ENCODE measurements around the gene MAMDC4. TPM values are rescaled to one million over a fixed set of nuclear protein-coding genes. Genes with fewer than 3 reads are reported as not detected.

Gene MAMDC4
- total and polyA plus RNA-seq, 2 of the 13 experiments (the other 11 are each of a cell fraction or from before 2014, with no cell fraction given), result 6.0 to 6.8 TPM

GRCh38 chr9:136860529-136860928, 8.4 kb downstream of the MAMDC4 start:
- BruUV-seq (replicated peaks), result no TSS peak
- Histone ChIP-seq H2AFZ (ENCODE audit: low read length) (no peak overlapping the region), H3K27ac (ENCODE audit: extremely low read length, insufficient read depth, low read length) (no peak overlapping the region), H3K4me2 (ENCODE audit: low read depth, low read length) (no peak overlapping the region), H3K4me1 (ENCODE audit: insufficient read depth, low read length) (peaks cover 48% of the 10 kb centered on the region), H4K20me1 (ENCODE audit: insufficient read depth, low read length) (0 out of 2 replicates have a peak, but pooled peaks cover 7% of the 10 kb centered on the region), H3K27me3 (ENCODE audit: control insufficient read depth in 1 of 2, insufficient read depth in 2 of 2, low read length in 2 of 2) (no peaks in the 10 kb centered on the region), H3K36me3 (replicated peaks in 1 of 2; ENCODE audit: control insufficient read depth in 1 of 2, insufficient read depth in 2 of 2, low read length in 2 of 2) (peaks cover 17 to 37% of the 10 kb centered on the region in 2 experiments), H3K79me2 (ENCODE audit: insufficient read depth, low read length) (peaks cover 18% of the 10 kb centered on the region), H3K9me3 (ENCODE audit: low read length) (no peaks in the 10 kb centered on the region), H3K9ac (ENCODE audit: insufficient read depth, low read depth, low read length) (no peak overlapping the region), H3K4me3 (replicated peaks in 1 of 3; ENCODE audit: insufficient read depth in 1 of 3, low read depth in 2 of 3, low read length in 3 of 3) (no peak overlapping the region)
- DNase-seq (ENCODE audit: low spot score) (no peak), FAIRE-seq (no peak), ATAC-seq (no peak)
- CTCF ChIA-PET (ENCODE audit: low intra/inter-chr PET ratio, low total read pairs), result no interaction called here
- in situ Hi-C loops (cut with HindIII; ENCODE audit: extremely low pct_ligation_motif_present, low pct_unique_long_range_greater_than_20kb), result no loop called here
- TF ChIP-seq ZNF326 (CRISPR knock-in tag; IDR thresholded peaks at IDR 0.05; ENCODE audit: borderline replicate concordance), result 0 out of 2 replicates have a peak, but pooled peaks have one; percentile 59
- peak; percentile 11; the same call in 1 of the 2 replicates for TF ChIP-seq SSRP1 (CRISPR knock-in tag; IDR thresholded peaks at IDR 0.05)
- peak; percentile 61; the same call in 1 of the 2 replicates for TF ChIP-seq POLR2G (IDR thresholded peaks at IDR 0.05; ENCODE audit: low read depth, low read length)
- TF ChIP-seq ZSCAN20 (CRISPR knock-in tag; IDR thresholded peaks at IDR 0.05; ENCODE audit: borderline replicate concordance), result no peak
- no peak for TF ChIP-seq CC2D1A (CRISPR knock-in tag; IDR thresholded peaks at IDR 0.05)
- TF ChIP-seq, protein P1, sequence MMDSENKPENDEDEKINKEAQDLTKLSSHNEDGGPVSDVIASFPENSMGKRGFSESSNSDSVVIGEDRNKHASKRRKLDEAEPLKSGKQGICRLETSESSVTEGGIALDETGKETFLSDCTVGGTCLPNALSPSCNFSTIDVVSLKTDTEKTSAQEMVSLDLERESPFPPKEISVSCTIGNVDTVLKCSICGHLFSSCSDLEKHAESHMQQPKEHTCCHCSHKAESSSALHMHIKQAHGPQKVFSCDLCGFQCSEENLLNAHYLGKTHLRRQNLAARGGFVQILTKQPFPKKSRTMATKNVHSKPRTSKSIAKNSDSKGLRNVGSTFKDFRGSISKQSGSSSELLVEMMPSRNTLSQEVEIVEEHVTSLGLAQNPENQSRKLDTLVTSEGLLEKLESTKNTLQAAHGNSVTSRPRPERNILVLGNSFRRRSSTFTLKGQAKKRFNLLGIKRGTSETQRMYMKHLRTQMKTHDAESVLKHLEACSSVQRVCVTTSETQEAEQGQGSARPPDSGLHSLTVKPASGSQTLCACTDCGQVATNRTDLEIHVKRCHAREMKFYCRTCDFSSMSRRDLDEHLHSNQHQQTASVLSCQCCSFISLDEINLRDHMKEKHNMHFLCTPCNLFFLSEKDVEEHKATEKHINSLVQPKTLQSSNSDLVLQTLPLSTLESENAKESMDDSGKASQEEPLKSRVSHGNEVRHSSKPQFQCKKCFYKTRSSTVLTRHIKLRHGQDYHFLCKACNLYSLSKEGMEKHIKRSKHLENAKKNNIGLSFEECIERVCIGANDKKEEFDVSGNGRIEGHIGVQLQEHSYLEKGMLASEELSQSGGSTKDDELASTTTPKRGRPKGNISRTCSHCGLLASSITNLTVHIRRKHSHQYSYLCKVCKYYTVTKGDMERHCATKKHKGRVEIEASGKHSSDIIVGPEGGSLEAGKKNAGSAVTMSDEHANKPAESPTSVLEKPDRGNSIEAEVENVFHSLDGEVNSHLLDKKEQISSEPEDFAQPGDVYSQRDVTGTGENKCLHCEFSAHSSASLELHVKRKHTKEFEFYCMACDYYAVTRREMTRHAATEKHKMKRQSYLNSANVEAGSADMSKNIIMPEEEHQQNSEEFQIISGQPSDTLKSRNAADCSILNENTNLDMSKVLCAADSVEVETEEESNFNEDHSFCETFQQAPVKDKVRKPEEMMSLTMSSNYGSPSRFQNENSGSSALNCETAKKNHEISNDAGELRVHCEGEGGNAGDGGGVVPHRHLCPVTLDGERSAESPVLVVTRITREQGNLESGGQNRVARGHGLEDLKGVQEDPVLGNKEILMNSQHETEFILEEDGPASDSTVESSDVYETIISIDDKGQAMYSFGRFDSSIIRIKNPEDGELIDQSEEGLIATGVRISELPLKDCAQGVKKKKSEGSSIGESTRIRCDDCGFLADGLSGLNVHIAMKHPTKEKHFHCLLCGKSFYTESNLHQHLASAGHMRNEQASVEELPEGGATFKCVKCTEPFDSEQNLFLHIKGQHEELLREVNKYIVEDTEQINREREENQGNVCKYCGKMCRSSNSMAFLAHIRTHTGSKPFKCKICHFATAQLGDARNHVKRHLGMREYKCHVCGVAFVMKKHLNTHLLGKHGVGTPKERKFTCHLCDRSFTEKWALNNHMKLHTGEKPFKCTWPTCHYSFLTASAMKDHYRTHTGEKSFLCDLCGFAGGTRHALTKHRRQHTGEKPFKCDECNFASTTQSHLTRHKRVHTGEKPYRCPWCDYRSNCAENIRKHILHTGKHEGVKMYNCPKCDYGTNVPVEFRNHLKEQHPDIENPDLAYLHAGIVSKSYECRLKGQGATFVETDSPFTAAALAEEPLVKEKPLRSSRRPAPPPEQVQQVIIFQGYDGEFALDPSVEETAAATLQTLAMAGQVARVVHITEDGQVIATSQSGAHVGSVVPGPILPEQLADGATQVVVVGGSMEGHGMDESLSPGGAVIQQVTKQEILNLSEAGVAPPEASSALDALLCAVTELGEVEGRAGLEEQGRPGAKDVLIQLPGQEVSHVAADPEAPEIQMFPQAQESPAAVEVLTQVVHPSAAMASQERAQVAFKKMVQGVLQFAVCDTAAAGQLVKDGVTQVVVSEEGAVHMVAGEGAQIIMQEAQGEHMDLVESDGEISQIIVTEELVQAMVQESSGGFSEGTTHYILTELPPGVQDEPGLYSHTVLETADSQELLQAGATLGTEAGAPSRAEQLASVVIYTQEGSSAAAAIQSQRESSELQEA (CRISPR knock-in tag; IDR thresholded peaks at IDR 0.05; ENCODE audit: not compliant biosample characterization), result no peak
- intact Hi-C loops (cut with micrococcal nuclease; ENCODE audit: unreplicated experiment), result no loop called here
- 75% methylated on average over 5 of the region's 9 CpGs for WGBS (ENCODE audit: low lambda C conversion rate)
- POLR2A ChIA-PET, result interaction anchor here (0.8 to 5.0 kb wide), 8 partner anchors 9 to 42 kb away, joined by 3 to 29 read pairs (median 4); partner anchors contain the start of genes MAMDC4 and TRAF2
